COLO829 (cell line): ENCODE results near the gene LAMB3.
A peak's percentile ranks its signal among the peaks of the same experiment; 100 is the strongest.

Source experiments
- DNase-seq: peaks from one replicate; pipeline ENCODE4 v3.0.0; 2012; ENCODE audit warnings: low spot score

The LAMB3 gene

DNA sequence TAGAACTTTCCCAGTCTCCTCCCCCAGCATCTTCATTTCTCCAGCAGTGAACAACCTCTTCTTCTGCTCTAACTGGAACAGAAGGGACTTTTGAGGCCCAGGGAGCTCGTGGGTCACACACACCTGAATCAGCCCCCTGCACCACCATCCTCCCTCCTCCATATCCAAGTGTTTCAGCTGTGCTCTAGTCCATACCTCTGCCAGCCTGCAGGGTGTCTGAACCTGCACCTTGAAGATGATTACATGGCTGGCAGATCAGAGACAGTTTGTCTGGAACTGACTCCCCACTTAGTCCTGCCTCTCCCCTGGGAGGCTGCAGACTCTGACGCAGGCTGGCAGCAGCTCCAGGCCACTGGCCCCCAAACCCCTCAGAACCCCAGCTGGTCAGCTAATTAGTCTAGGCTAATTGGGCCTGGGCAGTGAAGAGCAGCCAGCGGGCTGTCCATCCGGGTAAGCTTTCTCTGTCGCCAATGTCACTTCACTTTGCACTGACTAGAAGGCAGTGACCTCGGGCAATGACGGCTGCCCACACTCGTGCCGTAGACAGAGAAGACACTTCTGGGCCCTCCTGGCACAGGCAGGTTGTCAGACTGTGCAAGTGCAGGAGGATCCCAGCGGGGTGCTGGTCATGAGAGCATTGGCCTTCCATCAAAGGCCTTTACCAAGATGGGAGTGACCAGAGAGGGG is 56.5 kb downstream of the LAMB3 start:
- no peak for DNase-seq

DNA sequence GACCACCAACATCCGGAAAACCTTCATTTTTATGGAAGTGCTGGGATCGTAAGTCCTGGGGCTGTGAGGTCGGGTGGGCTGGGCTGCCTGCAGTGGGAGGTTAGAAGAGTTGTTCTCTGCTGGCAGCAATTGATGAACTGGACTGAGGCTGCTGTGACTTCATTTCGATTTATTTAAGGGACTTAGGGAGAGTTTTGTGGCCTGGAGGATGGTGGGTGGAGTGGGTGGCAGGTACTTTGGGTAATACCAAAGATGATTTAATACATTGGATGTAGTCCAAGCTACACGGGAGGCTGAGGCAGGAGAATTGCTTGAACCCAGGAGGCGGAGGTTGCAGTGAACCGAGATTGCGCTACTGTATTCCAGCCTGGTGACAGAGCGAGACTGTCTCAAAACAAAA is 57.2 kb downstream of the LAMB3 start:
- DNase-seq, result no peak

DNA sequence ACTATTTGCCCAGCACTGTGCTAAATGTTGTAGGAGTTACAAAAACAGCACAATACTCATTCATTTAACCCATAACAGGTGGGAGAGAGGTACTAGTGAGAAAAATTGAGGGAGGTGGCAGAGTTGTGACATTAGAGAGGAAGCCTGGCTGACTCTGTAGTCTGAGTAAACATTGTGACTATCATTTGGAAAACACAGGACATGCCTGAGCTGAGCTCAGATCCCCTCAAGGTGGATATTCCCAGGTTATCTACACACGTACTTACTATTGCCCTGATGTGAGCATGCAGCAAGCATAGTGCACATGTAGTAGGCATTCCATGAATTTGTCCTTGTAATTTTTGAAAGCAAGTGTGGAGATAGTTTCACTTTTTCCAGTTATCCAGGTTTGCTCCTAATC is 57.8 kb downstream of the LAMB3 start:
- no peak for DNase-seq

DNA sequence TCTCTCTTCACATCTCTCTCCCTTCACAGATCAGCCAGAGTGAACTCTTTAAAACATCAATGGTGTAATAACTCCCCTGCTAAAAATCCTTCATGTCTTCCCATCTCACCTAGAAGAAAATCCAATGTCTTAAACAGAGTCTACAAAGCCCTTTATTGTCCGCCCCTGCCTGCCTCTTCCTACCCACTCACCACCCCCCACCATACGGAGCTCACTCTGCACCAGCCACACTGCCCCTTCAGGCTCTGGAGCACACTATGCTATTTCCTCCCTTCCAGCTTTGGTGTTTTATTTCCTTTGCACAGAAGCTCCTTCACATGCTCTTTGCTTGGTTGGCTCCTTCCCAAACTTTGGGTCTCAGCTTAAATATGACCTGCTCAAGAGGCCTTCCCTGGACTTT is 58.5 kb downstream of the LAMB3 start:
- DNase-seq, result no peak

DNA sequence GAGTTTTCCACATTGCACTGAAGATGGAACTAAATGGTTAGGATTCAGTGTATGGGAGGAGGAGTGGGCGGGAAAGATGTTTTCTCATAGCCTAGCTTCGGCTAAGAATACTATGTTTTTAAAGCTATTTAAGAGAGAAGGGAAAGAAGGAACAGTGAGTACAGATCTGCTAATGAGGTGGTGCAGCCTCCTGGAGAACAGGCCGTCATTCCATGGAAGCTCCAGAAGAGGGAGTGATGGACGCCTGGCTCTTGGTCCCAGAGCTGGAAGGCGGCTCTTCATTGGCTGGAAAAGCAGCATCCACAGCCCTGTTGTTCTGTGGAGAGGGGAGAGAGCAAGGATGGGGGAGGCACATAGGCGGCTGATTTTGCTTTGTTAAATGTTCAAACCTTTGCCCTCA is 61.8 kb downstream of the LAMB3 start:
- no peak for DNase-seq

DNA sequence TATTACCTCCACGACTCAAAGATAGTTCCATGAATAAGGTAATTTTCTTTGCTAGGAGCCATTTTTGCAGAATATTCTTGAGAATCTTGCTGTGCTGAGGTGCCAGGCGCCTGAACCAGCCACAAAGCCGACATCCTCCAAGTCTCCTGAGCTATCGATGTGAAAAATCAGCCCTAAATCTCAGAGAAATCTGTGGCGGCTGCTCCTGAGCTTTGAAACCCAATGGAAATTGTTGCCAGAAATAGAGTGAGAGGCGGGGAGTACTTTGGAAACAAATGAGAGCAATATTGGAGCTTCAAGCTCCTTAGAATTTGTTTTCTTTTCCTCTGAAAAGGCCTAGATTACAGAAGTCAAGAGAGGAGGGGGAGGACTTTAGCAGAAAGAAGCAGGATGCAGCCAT is 62.4 kb downstream of the LAMB3 start:
- no peak for DNase-seq

DNA sequence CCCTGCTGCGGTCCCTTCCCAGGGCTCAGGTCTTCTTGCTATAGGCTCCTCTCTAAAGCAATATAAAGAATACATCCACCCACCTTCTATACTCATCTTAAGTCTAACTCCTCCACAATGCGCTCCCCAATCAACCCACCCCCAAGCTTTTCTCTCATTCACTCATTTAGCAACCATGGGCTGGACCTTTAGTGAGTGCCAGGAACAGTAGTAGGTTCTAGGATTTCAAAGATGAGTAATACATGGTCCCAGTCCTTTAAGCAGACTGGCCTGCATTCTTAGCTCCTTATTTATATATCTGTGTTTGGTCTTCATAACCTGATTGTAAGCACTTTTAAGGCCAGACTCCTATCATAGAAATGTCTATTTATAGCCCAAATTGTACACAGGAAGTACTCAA is 62.8 kb downstream of the LAMB3 start:
- no peak for DNase-seq

DNA sequence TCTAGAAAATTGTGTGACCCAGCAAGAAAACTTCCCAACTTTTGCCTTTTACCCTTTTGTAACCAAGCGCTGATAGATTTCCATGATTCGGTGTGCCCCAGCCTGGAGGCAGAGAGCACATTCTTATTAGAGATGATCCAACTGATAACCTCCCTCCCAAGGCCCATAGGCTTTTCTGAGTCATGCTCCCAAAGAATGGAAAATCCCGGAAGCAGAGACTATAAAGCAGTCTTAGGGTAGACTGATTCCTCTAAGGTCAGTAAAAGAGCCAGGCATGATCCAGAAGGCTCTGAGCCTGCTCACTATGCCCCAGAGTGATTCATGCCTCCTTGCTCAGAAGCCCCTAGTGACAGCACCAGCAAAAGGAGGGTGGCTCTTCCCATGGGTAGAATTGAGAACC is 64.4 kb downstream of the LAMB3 start:
- DNase-seq, result peak; percentile 84

DNA sequence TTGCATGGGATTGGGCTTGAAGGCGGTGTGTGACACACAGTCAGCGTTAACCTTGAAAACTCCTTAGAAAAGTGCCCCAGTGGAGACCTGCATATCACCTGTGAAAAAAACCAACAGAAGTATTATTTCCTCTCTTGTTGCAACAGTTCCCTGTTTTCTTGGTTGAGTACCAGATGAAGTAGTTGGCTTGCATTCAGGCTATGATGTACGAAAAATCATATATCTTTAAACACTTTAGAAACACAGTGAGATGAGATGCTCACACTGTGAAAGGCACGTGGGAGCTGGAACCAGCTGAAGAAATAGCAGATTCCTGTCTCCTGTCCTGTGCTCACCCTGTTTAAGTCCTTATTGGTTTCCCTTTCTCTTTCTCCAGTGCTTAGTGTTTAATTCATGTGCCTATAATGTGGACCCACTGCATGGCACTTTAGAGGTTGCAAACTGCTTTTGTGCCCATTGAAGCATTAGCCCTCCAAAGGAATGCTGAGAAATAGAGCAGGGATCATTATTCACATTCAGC is 65.9 kb downstream of the LAMB3 start:
- DNase-seq, result no peak

DNA sequence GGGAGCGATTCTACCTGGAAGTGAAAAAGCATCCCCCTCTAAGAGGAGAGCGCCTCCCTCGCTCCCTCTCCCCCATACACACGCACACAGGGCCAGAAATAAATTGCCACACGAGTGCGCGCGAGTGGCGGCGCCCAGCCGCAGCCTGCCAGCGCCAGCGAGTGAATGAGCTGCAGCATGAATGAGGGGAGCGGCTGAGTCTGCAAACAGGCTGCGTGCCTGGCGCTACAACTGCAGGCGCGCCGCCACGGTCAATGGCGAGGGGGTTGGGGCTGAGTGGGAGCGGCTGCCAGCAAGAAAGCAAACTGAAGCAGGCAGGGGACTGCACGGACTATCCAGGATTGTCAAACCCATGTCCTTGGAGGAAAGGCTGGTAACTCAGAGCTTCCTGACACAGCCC is 66.6 kb downstream of the LAMB3 start:
- no peak for DNase-seq

DNA sequence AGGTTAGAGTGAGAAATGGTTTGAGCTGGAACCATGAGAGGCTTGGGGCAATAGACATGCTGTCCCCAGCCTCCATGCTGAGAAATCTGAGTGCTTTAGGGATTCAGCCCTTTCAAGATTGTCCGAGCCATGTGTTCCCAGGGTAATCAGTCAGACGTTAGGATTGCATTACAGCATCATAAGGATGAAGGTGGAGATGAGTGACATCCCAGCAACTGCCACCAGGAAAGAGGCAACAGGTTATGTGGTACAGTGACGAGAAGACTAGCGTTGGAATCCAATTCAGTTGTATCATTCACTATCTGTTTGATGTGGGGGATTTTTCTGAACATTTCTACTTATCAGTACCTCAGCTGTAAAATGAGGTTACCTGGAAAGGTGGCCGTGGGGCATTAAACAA is 67.0 kb downstream of the LAMB3 start:
- DNase-seq, result no peak

DNA sequence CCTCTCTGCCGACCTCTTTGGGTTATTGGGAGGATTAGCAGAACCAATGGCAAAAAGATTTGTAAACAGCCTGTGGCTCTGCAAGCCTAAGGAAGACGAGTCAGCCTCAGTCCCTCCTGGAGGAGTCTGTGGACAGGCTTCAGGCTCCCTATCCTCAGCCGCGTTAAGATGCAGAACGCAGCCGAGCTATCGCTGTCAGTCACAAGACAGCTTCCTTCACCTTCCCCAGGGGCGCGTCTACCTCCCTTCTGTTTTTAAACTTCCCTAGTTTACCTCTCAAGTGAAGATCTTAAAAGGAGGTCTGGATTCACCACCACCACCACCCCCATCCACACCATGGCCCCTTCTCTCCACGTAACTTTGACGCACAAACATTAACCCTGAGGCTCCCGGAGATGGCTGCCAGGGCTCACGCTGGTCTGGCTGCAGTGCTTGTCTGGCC is 68.0 kb downstream of the LAMB3 start:
- DNase-seq, result no peak

DNA sequence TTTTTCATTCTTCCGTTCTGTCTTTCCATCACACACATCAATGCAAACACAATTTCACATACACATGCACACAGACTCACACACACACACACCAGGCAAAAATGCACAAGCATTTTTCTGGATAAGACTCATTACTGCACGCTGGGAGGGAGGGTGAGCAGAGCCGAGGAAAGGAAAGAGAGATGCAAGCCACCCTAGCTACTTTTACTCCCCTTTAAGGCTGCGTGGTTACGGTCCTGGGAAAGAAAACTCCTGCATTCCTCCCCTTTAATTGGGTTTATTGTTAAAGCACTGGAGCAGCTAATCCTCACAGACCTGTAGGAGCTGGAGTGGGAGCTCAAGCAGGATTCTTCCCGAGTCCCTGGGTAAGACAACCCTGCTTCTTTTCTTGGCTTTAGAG is 68.8 kb downstream of the LAMB3 start, which contains the start of gene CAMK1G:
TSS of gene CAMK1G (plus strand) at position 307 of the 400 bp plus-strand sequence. CDS start 11,270 bp downstream, outside the sequence.
- no peak for DNase-seq

DNA sequence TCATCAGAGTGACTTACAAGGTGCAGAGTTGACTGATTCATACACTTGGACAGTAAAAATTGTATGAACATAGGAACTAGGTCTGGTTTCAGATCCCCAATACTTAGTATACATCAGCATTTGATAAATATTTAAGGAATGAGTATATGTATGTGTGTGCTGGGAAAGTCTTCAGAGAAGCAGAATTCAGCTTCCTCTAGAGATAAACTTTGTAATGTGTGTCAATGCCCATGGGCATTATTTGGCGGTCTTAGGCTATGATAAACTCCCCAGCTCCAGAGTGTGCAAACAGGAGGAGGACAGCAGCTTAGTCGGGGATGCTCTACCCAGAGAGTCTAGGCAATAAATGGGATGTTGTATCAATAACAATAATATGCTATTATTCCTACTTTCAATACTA is 71.6 kb downstream of the LAMB3 start:
- no peak for DNase-seq

DNA sequence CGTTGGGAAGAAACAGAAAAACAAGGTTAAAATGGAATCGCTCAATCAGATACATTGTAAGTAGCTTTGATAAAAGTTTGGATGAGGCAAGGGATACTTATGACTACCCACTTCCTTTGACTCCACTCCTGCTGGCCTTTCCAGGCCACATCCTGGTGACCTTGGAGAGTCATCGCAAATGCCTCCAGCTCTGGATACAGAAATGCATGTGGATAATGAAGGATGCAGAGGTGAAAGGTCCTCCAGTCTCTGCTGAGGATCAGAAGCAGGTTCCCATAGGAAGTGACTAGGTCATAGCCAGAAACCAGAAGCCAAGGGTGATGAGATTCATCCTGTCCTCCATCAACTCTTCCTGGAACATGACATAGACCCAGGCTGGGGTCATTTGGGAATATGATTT is 74.9 kb downstream of the LAMB3 start:
- no peak for DNase-seq

DNA sequence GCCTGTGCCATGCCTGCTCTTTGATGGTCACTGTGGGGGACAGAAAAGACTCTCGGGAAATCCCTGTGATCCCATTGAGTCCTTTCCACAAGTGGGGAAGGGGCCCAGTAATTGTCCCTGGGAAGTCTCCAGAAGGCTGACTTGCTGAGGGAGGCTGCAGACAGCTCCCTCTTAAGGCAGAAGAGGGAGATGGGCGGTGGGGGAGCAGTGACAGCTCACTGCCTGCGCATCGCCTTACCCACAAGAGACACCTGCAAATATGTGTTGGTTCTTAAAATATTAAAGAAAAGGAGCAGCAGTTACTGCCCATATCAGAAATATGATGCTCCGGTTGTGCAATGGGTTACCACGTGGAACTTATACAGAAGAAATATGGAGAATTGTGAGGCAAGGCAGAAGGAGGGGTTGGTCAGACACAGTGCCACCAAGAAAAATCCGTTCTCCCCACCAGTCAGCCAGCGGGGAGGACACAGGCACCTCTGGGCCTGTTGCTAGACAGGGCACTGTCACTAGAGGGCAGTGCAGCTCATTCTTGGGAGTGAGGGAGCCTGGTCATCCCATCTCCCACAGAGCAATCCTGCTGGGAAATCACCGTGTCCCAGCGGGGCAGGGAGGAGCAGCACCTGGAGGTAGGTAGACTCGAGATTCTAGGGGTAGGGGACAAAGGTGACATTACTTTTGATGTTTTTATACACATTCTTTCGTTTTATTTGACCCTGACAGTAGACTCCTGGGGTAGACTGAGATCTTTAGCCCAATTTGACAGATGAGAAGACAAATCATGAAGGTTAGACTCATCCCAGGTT is 75.6 kb downstream of the LAMB3 start:
- DNase-seq, result peak; percentile 96

DNA sequence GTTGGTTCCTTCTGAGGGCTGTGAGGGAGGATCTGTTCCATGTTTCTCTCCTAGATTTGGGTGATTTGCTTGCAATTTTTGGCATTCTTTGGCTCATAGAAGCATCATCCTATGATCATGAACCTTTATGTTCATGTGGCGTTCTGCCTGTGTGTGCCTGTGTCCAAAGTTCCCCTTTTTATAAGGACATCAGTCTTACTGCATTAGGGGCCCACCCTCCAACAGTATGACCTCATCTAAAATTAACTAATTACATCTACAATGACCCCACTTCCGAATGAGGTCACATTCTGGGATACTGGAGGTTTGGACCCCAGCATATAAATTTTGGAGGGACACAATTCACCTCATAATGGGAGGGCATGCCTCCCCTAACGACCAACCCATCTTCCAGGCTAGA is 81.5 kb downstream of the LAMB3 start:
- DNase-seq, result no peak

DNA sequence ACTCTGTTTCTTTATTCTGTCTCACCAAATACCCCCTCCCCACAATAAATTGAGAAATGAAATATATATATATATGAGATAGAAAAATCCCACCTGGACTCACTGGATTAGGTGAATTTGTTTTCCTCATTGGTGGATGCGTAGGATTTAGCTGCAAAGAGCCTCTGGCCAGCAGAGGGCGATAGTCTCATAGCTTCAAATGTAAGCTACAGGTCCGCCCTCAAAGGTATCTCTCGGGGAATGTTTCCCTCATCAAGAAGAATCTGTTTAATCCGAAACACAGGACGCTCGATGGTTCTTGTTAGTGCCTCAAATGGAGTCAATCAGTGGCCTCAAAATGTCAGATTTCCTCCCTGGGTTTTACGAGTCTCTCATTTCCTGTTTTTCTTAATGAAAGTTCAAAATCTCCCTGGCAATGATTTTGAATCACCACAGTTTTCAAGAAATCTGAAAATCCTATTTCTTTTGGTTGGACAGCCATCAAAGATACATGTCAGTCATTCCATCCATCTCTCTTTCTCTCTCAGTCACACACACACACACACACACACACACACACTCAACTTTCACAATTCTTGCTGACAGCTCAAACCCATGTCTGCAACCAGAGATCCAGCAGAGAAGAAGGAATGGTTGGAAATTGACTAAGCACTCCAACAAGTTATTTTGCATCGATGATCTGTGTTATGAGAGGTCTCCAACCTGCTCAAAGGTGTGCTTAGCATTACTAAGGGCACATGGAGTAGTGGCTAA is 82.6 kb downstream of the LAMB3 start:
- DNase-seq, result peak; percentile 92

DNA sequence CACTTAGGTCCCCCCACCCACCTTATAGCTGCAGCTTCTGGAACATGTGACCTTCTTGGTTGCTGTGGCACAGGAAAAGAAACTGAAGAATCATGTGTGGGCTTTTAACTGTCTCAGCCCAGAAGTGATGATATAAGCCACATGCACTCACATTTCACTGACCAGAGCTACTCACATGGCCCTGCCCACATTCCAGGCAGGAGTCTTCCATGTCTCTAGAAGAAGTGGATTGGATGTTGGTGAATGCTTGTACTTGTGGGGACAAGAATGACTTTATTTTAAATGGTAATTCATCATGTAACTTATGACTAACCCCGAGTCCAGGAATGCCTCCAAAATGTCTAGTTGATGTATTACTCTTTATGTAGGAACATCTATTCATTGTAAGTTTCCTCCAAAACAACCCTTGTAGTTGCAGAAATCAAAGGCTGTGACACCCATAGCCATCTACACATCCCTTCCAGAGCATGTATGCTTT is 84.5 kb downstream of the LAMB3 start:
- peak; percentile 93 for DNase-seq

DNA sequence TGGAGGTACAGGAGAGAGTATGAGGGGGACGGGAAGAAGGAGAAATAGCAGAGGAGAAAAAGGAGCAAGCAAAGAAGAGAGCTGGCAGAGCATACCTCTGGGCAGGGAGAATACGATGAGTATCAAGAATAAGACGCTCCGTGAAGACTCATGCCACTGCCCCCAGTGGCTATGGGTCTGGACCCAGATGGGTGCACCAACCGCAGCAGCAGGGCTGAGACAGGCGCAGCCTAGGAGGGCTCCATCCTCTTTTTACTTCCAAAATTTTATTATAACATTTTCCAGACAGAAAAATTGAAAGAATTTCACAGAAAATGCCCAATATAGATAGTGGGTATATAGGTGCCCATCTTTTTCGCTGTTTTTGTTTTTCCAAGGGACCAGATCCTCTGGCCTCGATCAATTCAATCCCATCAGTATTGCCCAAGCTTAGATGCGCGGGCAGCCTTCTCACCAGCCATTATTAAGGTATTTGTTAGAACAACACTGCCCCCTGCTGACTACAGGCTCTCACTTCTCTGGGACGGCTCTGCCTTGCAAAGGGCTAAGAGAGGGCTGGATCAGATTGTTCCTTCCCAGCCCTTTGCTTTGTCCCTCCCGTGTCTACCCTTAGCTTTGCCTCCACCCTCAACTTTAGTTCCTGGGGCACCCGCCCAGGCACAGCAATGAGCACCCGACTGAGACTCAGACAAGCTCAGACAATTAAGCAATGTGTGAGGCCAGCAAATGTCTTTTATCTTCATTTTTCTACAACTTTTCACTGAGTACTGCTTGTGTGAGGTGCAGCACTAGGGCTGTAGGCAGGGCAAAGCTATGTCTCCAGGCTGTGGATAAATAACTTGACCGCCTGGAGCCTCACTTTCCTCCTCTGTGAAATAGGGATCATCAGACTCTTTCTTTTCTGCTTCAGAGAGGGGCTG is 86.2 kb downstream of the LAMB3 start:
- DNase-seq, result peak; percentile 86
